GM19025 (cell line): ENCODE data around the gene AKR1E2.

Experiments used
- ATAC-seq: cut with Tn5 transposase; IDR thresholded peaks from one replicate; pipeline ENCODE4 v1.9.1; 2021; ENCODE audit warnings: mild to moderate bottlenecking, low read depth, moderate library complexity; ENCODE audit not compliant: unreplicated experiment

AKR1E2 gene

GRCh38 chr10:4840151-4840550, 14.1 kb downstream of the AKR1E2 start:
- no peak for ATAC-seq

- ATAC-seq = no peak
Observed at GRCh38 chr10:4843525-4844180, 17.6 kb downstream of the AKR1E2 start.

- ATAC-seq = no peak
Observed at GRCh38 chr10:4844864-4845263, 18.9 kb downstream of the AKR1E2 start.

GRCh38 chr10:4845766-4846165, 19.8 kb downstream of the AKR1E2 start:
- no peak for ATAC-seq

GRCh38 chr10:4846775-4847174, 20.8 kb downstream of the AKR1E2 start:
- no peak for ATAC-seq

GRCh38 chr10:4847561-4848355, 21.8 kb downstream of the AKR1E2 start:
- ATAC-seq = no peak

GRCh38 chr10:4848356-4849041, 22.5 kb downstream of the AKR1E2 start:
- ATAC-seq = no peak

GRCh38 chr10:4849042-4849402, 23.0 kb downstream of the AKR1E2 start:
- ATAC-seq = no peak

GRCh38 chr10:4849555-4850242, 23.7 kb downstream of the AKR1E2 start:
- peak; percentile 78 for ATAC-seq

GRCh38 chr10:4850397-4850796, 24.4 kb downstream of the AKR1E2 start:
- ATAC-seq = no peak

GRCh38 chr10:4851176-4851575, 25.2 kb downstream of the AKR1E2 start:
- ATAC-seq = no peak

GRCh38 chr10:4851846-4852245, 25.8 kb downstream of the AKR1E2 start:
- ATAC-seq = no peak

- no peak for ATAC-seq
Observed at GRCh38 chr10:4865945-4866661, 40.1 kb downstream of the AKR1E2 start.

GRCh38 chr10:4867109-4867519, 41.1 kb downstream of the AKR1E2 start:
- ATAC-seq = no peak

- no peak for ATAC-seq
Observed at GRCh38 chr10:4867520-4868356, 41.7 kb downstream of the AKR1E2 start.

GRCh38 chr10:4868357-4868657, 42.3 kb downstream of the AKR1E2 start:
- ATAC-seq = no peak

GRCh38 chr10:4882704-4883078, 56.7 kb downstream of the AKR1E2 start:
- ATAC-seq = no peak

- no peak for ATAC-seq
Observed at GRCh38 chr10:4883079-4883739, 57.2 kb downstream of the AKR1E2 start.

GRCh38 chr10:4885162-4885561, 59.2 kb downstream of the AKR1E2 start:
- ATAC-seq = no peak
